Osteoblast (primary cell): ENCODE measurements around the gene ASPG. TPM values are rescaled to one million over a fixed set of nuclear protein-coding genes. Genes with fewer than 3 reads are reported as not detected.
A peak's percentile ranks its signal among the peaks of the same experiment; 100 is the strongest.

Experiments
- DNase-seq: peaks from one replicate; pipeline ENCODE4 v3.0.0; 2011; ENCODE audit warnings: low spot score, mixed read lengths; ENCODE audit not compliant: insufficient read length; ENCODE audit errors: missing footprints
- H2AFZ ChIP-seq: 2 replicates; pipeline ENCODE4 v1.6.0; 2011; ENCODE audit warnings: mild to moderate bottlenecking, low read length
- H3K27ac ChIP-seq: 2 replicates; pipeline ENCODE4 v1.5.1; 2011; ENCODE audit warnings: mild to moderate bottlenecking, low read depth, low read length, moderate library complexity
- H3K27me3 ChIP-seq: 2 replicates; pipeline ENCODE4 v1.6.0; 2012; ENCODE audit warnings: mild to moderate bottlenecking, control low read depth, inconsistent platforms, low read length, moderate library complexity; ENCODE audit not compliant: insufficient read depth
- H3K36me3 ChIP-seq: 2 replicates; pipeline ENCODE4 v1.5.1; 2011; ENCODE audit warnings: mild to moderate bottlenecking, low read length, control low read depth, moderate library complexity; ENCODE audit not compliant: insufficient read depth
- H3K4me1 ChIP-seq: 2 replicates; pipeline ENCODE4 v1.5.1; 2011; ENCODE audit warnings: mild to moderate bottlenecking, low read length, control low read depth, moderate library complexity; ENCODE audit not compliant: insufficient read depth
- H3K4me2 ChIP-seq: 2 replicates; pipeline ENCODE4 v1.6.0; 2011; ENCODE audit warnings: mild to moderate bottlenecking, low read length; ENCODE audit not compliant: insufficient read depth
- H3K4me3 ChIP-seq: fragments of 200-600 bp; sonication (generic); 3 replicates; pipeline ENCODE4 v1.5.1; 2012; ENCODE audit warnings: mild to moderate bottlenecking, low read length, inconsistent platforms; ENCODE audit not compliant: insufficient read depth
- H3K79me2 ChIP-seq: 2 replicates; pipeline ENCODE4 v1.6.0; 2012; ENCODE audit warnings: mild to moderate bottlenecking, low read length, control low read depth, inconsistent platforms; ENCODE audit not compliant: insufficient read depth
- H3K9me3 ChIP-seq: 2 replicates; pipeline ENCODE4 v1.5.1; 2011; ENCODE audit warnings: low read depth, low read length, control low read depth
- H4K20me1 ChIP-seq: 2 replicates; pipeline ENCODE4 v1.6.0; 2012; ENCODE audit warnings: mild to moderate bottlenecking, low read length, control low read depth; ENCODE audit not compliant: insufficient read depth
- CTCF ChIP-seq: IDR thresholded peaks from 2 replicates; pipeline ENCODE4 v1.5.1; 2011; ENCODE audit warnings: mild to moderate bottlenecking, low read depth, low read length, moderate library complexity; ENCODE audit errors: extremely low read depth
- total RNA-seq: library from RNA; depleted of rRNA; stranded (reverse); fragments of >200 nt; gene quantifications from 2 replicates; pipeline ENCODE4 v1.2.3, GENCODE V29; 2012

The ASPG gene
- total RNA-seq, 1 donor = not detected

GRCh38 chr14:104119488-104120251 is 34.2 kb downstream of the ASPG start:
- Histone ChIP-seq H3K27ac (no peak overlapping the region), H3K4me2 (no peak overlapping the region), H3K27me3 (peaks cover 8% of the 10 kb centered on the region), H2AFZ (no peak overlapping the region), H3K4me1 (no peaks in the 10 kb centered on the region), H3K4me3 (no peak overlapping the region), H3K36me3 (no peaks in the 10 kb centered on the region), H4K20me1 (no peaks in the 10 kb centered on the region), H3K9me3 (no peaks in the 10 kb centered on the region), H3K79me2 (no peaks in the 10 kb centered on the region)
- TF ChIP-seq CTCF = no peak
- DNase-seq = peak; percentile 72

- no peak for TF ChIP-seq CTCF
- H4K20me1 ChIP-seq = no peaks in the 10 kb centered on the region
- peak; percentile 69 for DNase-seq
- no peak overlapping the region for H2AFZ ChIP-seq
- H3K9me3 ChIP-seq = no peaks in the 10 kb centered on the region
- H3K36me3 ChIP-seq = no peaks in the 10 kb centered on the region
- peaks cover 8% of the 10 kb centered on the region for H3K27me3 ChIP-seq
- no peak overlapping the region for H3K27ac ChIP-seq
- H3K4me1 ChIP-seq = no peaks in the 10 kb centered on the region
- no peak overlapping the region for H3K4me2 ChIP-seq
- H3K4me3 ChIP-seq = no peak overlapping the region
- H3K79me2 ChIP-seq = no peaks in the 10 kb centered on the region
Measured at GRCh38 chr14:104120281-104120741, 34.8 kb downstream of the ASPG start.

- no peaks in the 10 kb centered on the region for H3K9me3 ChIP-seq
- no peak overlapping the region for H3K27ac ChIP-seq
- H2AFZ ChIP-seq = no peak overlapping the region
- H3K27me3 ChIP-seq = peaks cover 5% of the 10 kb centered on the region
- no peaks in the 10 kb centered on the region for H4K20me1 ChIP-seq
- TF ChIP-seq CTCF = no peak
- H3K4me3 ChIP-seq = no peak overlapping the region
- H3K79me2 ChIP-seq = no peaks in the 10 kb centered on the region
- no peaks in the 10 kb centered on the region for H3K36me3 ChIP-seq
- no peak overlapping the region for H3K4me2 ChIP-seq
- H3K4me1 ChIP-seq = no peaks in the 10 kb centered on the region
- DNase-seq = peak; percentile 59
Measured at GRCh38 chr14:104121142-104121541, 35.6 kb downstream of the ASPG start.

GRCh38 chr14:104123879-104124278 is 38.4 kb downstream of the ASPG start:
- no peak overlapping the region for H3K4me2 ChIP-seq
- H3K79me2 ChIP-seq = no peaks in the 10 kb centered on the region
- H4K20me1 ChIP-seq = no peaks in the 10 kb centered on the region
- H3K4me3 ChIP-seq = no peak overlapping the region
- H3K36me3 ChIP-seq = no peaks in the 10 kb centered on the region
- no peak for DNase-seq
- no peaks in the 10 kb centered on the region for H3K4me1 ChIP-seq
- no peak for TF ChIP-seq CTCF
- H3K9me3 ChIP-seq = no peaks in the 10 kb centered on the region
- no peak overlapping the region for H2AFZ ChIP-seq
- no peaks in the 10 kb centered on the region for H3K27me3 ChIP-seq
- no peak overlapping the region for H3K27ac ChIP-seq
